Brain microvascular endothelial cell (primary cell): Measurements from ENCODE around the gene SPATS2L.
A peak's percentile ranks its signal among the peaks of the same experiment; 100 is the strongest.

Source experiments
- DNase-seq: peaks from one replicate; pipeline ENCODE4 v3.0.0-alpha.2; 2020
- H3K27ac ChIP-seq: fragments of 250-450 bp; sonication (Bioruptor Pico); 2 replicates; pipeline ENCODE4 v1.5.1; 2020; ENCODE audit warnings: mild to moderate bottlenecking, moderate library complexity
- H3K27me3 ChIP-seq: fragments of 250-450 bp; sonication (Bioruptor Pico); replicated peaks from 2 replicates; pipeline ENCODE4 v1.5.1; 2020; ENCODE audit warnings: mild to moderate bottlenecking
- H3K36me3 ChIP-seq: fragments of 250-450 bp; sonication (Bioruptor Pico); replicated peaks from 2 replicates; pipeline ENCODE4 v1.5.1; 2020; ENCODE audit warnings: mild to moderate bottlenecking
- H3K4me3 ChIP-seq: 2 replicates; pipeline ENCODE4 v1.5.1; 2011; ENCODE audit warnings: low read depth, mild to moderate bottlenecking, control low read depth, low read length, moderate library complexity
- in situ Hi-C: cut with HindIII; loops from 2 replicates; pipeline ENCODE4 v1.10.0; 2017; ENCODE audit warnings: low sequenced_read_pairs, low pct_ligation_motif_present
- TF ChIP-seq, protein P1 (sequence below): IDR thresholded peaks from 2 replicates; pipeline ENCODE4 v1.5.1; 2011; ENCODE audit warnings: low read depth, mild to moderate bottlenecking, moderate library complexity, low read length, control low read depth, inconsistent platforms; ENCODE audit errors: missing control alignments

Gene SPATS2L

DNA sequence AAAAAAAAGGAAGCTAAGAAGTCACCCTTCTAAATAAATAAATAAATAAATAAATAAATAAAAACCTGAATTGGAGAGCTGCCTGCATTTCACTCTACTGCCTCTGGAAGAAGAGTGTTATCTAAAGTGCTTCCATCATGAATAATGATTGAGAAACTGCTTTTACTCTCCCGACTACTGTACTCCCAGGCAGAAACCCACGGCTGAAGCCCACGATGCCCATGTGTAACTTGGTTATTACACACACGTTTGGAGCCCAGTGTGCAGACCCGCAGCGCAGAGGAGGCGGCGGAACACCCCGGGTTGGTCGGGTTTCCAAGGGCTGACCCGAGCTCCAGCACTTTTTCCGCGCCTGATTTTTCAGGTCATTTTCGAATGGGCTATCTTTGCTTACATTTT, 697 bp upstream of the SPATS2L start:
- Histone ChIP-seq H3K27ac (peak overlapping the region; percentile 86), H3K27me3 (no peaks in the 10 kb centered on the region), H3K36me3 (no peaks in the 10 kb centered on the region), H3K4me3 (peak overlapping the region; percentile 82)
- DNase-seq, result no peak
- TF ChIP-seq, protein P1, sequence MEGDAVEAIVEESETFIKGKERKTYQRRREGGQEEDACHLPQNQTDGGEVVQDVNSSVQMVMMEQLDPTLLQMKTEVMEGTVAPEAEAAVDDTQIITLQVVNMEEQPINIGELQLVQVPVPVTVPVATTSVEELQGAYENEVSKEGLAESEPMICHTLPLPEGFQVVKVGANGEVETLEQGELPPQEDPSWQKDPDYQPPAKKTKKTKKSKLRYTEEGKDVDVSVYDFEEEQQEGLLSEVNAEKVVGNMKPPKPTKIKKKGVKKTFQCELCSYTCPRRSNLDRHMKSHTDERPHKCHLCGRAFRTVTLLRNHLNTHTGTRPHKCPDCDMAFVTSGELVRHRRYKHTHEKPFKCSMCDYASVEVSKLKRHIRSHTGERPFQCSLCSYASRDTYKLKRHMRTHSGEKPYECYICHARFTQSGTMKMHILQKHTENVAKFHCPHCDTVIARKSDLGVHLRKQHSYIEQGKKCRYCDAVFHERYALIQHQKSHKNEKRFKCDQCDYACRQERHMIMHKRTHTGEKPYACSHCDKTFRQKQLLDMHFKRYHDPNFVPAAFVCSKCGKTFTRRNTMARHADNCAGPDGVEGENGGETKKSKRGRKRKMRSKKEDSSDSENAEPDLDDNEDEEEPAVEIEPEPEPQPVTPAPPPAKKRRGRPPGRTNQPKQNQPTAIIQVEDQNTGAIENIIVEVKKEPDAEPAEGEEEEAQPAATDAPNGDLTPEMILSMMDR, result peak; percentile 25
- in situ Hi-C loops, result loop anchor here (10.0 kb wide), 1 partner anchor 321 kb away; no protein-coding TSS in a partner anchor

DNA sequence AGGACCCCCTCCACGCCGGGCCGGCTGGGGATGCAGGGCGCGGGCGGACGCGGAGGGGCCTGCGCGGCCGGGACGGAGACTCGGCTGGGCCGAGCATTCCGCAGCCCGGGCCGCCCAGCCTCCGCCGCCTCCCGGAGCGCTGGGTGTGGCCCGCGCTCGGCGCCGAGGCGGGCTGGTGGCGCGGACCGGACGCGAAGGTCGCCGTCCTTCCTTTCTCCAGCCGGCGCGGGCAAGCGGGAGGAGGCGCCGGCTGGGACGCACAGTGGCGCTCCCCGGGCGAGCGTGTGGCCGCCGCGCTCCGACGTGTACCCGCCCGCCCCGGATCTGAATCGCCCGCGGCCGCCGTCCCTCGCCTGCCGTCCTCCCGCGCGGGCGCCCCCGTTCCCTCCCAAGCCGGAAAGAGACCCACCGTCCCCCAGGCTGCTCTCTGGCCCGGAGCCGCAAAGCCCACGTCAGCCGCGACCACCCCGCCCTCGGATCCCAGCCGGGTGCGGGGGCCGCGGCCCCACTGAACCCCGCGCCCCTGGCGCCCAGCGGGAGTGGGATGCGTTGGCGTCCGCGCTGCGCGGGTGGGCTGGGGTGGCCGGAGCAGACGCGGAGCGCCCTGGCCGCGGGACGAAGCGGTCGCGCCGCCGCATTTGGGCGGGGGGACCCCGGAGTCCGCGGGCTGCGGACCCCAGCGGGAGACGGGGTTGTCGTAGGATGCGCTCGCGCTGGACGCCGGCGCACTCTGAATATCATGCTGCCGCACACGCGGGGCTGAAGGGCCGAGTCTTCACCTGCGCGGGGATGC, 634 bp downstream of the SPATS2L start:
- Histone ChIP-seq H3K27ac (peak overlapping the region; percentile 86), H3K36me3 (no peaks in the 10 kb centered on the region), H3K4me3 (peak overlapping the region; percentile 82), H3K27me3 (no peaks in the 10 kb centered on the region)
- in situ Hi-C loops, result loop anchor here (10.0 kb wide), 1 partner anchor 322 kb away; no protein-coding TSS in a partner anchor
- DNase-seq, result no peak
- TF ChIP-seq, protein P1, result no peak

DNA sequence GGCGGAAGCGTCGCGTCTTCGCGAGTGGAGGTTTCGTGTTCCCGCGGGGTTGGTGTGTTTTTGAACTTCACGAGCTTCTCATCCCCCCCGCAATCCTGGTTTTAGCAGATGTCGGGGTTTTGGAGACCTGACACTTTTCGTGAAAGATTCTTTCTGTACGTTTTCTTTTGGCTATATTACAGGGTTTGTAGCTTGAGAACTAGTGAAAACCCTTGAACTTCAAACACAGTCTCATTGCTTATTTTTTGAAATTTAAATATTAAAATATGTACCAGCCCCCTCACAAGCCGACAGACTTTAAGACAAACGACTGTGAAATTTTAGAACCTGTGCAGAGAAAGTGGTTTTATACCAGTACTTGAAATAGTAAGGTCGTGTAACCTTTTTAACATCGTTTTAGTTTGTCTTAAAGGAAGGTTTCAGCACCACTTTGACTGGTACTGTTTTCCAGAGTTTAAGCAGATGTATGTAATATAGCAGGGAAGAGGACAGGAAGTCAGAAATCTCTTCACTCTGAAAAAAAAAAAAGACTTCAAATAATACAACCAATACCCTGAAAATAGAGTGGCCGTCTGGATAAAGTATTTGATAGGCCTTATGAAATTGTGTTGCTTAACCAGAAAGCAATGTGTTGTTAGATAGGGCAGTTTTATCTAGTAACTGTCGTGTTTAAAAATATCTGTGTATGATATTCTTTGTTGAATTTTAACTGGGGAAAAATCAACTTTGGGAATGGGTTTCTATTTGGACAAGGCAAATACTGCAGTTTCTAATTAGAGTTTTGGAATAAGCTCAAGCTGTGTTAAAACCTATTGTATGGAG, 1.4 kb downstream of the SPATS2L start:
- TF ChIP-seq, protein P1, result no peak
- H3K4me3 ChIP-seq, result peak overlapping the region; percentile 82
- DNase-seq, result no peak
- no peaks in the 10 kb centered on the region for H3K36me3 ChIP-seq
- H3K27me3 ChIP-seq, result no peaks in the 10 kb centered on the region
- peak overlapping the region; percentile 86 for H3K27ac ChIP-seq
- in situ Hi-C loops, result loop anchor here (10.0 kb wide), 1 partner anchor 323 kb away; no protein-coding TSS in a partner anchor

DNA sequence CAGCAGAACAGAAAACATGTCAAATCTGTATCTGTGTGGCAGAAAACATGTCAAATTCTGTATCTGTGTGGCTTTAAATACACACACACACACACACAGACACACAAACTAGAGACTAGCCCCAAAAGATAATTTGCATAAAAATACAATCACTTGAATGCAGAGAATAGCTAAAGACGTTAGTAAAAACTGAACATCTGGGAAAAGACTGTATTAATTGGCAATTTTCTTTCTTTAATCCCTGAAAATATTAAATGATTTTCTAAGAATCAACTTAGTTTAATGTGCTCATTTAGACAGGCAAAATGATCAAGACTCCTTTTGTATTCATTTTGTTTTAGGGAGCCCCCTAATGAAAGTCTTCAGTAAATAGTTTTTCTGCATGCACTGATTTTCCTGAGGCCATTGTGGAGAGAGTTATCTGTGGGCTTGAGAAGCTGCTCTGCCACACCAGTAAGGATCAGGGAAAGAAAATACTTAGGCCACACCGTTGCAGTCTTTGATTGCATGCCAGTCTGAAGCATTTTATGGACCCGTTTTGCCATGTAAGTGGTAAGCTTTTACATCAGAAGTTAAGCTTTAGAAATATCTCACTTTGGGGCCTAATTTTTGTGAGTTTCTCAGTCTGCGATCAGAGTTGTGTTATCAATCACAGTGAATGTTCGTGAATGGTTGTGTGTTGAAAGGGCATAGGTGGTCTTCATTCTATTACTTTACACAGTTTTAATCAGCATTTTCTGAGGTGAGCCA, 2.2 kb downstream of the SPATS2L start:
- no peak for DNase-seq
- TF ChIP-seq, protein P1, result peak; percentile 6
- peak overlapping the region; percentile 82 for H3K4me3 ChIP-seq
- H3K27me3 ChIP-seq, result no peaks in the 10 kb centered on the region
- H3K27ac ChIP-seq, result peak overlapping the region; percentile 86
- in situ Hi-C loops, result loop anchor here (10.0 kb wide), 1 partner anchor 324 kb away; no protein-coding TSS in a partner anchor
- H3K36me3 ChIP-seq, result no peaks in the 10 kb centered on the region

DNA sequence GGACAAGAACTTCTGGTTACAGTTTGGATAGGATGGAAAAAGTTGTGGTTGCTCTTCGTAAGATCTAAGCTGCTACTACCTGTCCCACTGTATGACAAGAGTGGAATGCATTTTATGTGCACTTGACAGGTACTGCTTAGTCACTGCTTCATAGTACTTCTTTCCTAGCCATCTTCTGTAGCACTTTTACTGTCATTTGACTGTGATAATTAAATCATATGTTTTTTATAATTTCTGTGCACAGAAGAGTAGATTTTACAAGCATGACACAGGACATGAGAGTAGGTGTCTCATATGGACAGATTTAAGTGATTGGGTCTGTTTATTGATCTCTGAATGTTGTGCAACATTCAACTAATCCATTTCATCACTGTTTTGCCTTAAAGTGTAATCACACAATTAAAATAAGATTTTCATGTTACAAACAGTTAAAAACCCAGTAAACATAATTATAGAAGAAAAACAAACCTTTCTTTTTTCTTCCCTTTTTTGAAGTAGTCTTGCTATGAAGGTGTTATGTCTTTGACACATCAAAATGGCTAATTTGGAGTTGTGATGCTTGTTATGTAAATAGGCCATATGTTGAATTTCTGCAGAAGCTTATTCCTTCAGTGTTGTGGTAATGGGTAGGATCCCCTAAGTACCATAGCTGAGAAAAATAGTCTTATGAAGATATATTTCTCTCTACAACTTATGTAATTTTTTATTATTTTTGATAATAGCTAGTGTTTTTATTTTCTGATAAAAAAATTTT, 3.0 kb downstream of the SPATS2L start:
- H3K27ac ChIP-seq, result no peak overlapping the region

More for the DNA sequence above, 3.0 kb downstream of the SPATS2L start:
- no peak for DNase-seq
- TF ChIP-seq, protein P1, result no peak
- Histone ChIP-seq H3K27me3 (no peaks in the 10 kb centered on the region), H3K36me3 (no peaks in the 10 kb centered on the region), H3K4me3 (peak overlapping the region; percentile 82)
- in situ Hi-C loops, result loop anchor here (10.0 kb wide), 1 partner anchor 325 kb away; no protein-coding TSS in a partner anchor
